OCI-LY3 (cell line): Measurements from ENCODE around the gene TMEM88.
A peak's percentile ranks its signal among the peaks of the same experiment; 100 is the strongest.

Experiments
- H2AFZ ChIP-seq: fragments of 200-600, 300-600 bp; shearing (Covaris generic); 2 replicates; pipeline ENCODE4 v1.6.0; 2014; ENCODE audit warnings: antibody characterized with exemption, low read depth, low read length
- H3K27ac ChIP-seq: fragments of 200-600, 300-600 bp; sonication (generic); 2 replicates; pipeline ENCODE4 v1.5.1; 2014; ENCODE audit warnings: mild to moderate bottlenecking, low read length, moderate library complexity, mixed read lengths
- H3K27me3 ChIP-seq: fragments of 200-600, 300-600 bp; sonication (generic); 2 replicates; pipeline ENCODE4 v1.6.1; 2014; ENCODE audit warnings: low read depth, low read length, mixed read lengths
- H3K36me3 ChIP-seq: fragments of 200-600, 300-600 bp; sonication (generic); replicated peaks from 2 replicates; pipeline ENCODE3; 2014; ENCODE audit warnings: low read depth, low read length, mixed read lengths
- H3K4me1 ChIP-seq: fragments of 300-600, 200-600 bp; sonication (generic); 2 replicates; pipeline ENCODE4 v1.6.1; 2014; ENCODE audit warnings: low read length, mixed read lengths
- H3K4me2 ChIP-seq: fragments of 200-600, 300-600 bp; sonication (generic); 2 replicates; pipeline ENCODE4 v1.6.1; 2014; ENCODE audit warnings: low read length, mixed read lengths
- H3K4me3 ChIP-seq: fragments of 300-600, 200-600 bp; sonication (generic); 2 replicates; pipeline ENCODE4 v1.5.1; 2014; ENCODE audit warnings: antibody characterized with exemption, mild to moderate bottlenecking, low read length, moderate library complexity
- H3K79me2 ChIP-seq: fragments of 300-600, 200-600 bp; shearing (Covaris generic); 2 replicates; pipeline ENCODE4 v1.6.1; 2014; ENCODE audit warnings: mild to moderate bottlenecking, low read length, mixed read lengths
- H3K9ac ChIP-seq: fragments of 300-600, 200-600 bp; shearing (Covaris generic); 2 replicates; pipeline ENCODE4 v1.6.0; 2014; ENCODE audit warnings: mild to moderate bottlenecking, low read length, moderate library complexity
- H3K9me3 ChIP-seq: fragments of 200-600, 300-600 bp; shearing (Covaris generic); 2 replicates; pipeline ENCODE4 v1.6.1; 2014; ENCODE audit warnings: low read length, mixed read lengths; ENCODE audit not compliant: insufficient read depth
- H4K20me1 ChIP-seq: fragments of 200-600, 300-600 bp; sonication (generic); 2 replicates; pipeline ENCODE4 v1.6.1; 2016; ENCODE audit warnings: low read length, mixed read lengths; ENCODE audit not compliant: insufficient read depth
- EZH2phosphoT487 ChIP-seq: fragments of 200-600 bp; shearing (Covaris generic); IDR thresholded peaks from 2 replicates; pipeline ENCODE4 v1.6.1; 2018; ENCODE audit warnings: antibody characterized with exemption, mixed run types, low read depth
- TF ChIP-seq, protein P1 (sequence below): fragments of 200-600, 300-600 bp; sonication (generic); IDR thresholded peaks from 2 replicates; pipeline ENCODE4 v1.5.1; 2014; ENCODE audit warnings: antibody characterized with exemption, low read length, low read depth

TMEM88 gene

DNA sequence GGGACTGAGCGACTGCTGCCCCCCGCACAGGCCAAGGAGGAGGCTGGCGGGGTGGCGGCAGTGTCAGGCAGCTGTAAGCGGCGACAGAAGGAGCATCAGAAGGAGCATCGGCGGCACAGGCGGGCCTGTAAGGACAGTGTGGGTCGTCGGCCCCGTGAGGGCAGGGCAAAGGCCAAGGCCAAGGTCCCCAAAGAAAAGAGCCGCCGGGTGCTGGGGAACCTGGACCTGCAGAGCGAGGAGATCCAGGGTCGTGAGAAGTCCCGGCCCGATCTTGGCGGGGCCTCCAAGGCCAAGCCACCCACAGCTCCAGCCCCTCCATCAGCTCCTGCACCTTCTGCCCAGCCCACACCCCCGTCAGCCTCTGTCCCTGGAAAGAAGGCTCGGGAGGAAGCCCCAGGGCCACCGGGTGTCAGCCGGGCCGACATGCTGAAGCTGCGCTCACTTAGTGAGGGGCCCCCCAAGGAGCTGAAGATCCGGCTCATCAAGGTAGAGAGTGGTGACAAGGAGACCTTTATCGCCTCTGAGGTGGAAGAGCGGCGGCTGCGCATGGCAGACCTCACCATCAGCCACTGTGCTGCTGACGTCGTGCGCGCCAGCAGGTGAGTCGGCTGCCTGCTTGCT lies 5.6 kb upstream of the TMEM88 start:
- H3K27ac ChIP-seq = no peak overlapping the region
- no peak overlapping the region for H3K4me3 ChIP-seq
- H3K9me3 ChIP-seq = no peaks in the 10 kb centered on the region
- peaks cover 31% of the 10 kb centered on the region for H3K4me1 ChIP-seq
- H3K9ac ChIP-seq = no peak overlapping the region
- no peaks in the 10 kb centered on the region for H3K27me3 ChIP-seq
- H4K20me1 ChIP-seq = peaks cover 37% of the 10 kb centered on the region
- TF ChIP-seq EZH2phosphoT487 = no peak
- TF ChIP-seq, protein P1, sequence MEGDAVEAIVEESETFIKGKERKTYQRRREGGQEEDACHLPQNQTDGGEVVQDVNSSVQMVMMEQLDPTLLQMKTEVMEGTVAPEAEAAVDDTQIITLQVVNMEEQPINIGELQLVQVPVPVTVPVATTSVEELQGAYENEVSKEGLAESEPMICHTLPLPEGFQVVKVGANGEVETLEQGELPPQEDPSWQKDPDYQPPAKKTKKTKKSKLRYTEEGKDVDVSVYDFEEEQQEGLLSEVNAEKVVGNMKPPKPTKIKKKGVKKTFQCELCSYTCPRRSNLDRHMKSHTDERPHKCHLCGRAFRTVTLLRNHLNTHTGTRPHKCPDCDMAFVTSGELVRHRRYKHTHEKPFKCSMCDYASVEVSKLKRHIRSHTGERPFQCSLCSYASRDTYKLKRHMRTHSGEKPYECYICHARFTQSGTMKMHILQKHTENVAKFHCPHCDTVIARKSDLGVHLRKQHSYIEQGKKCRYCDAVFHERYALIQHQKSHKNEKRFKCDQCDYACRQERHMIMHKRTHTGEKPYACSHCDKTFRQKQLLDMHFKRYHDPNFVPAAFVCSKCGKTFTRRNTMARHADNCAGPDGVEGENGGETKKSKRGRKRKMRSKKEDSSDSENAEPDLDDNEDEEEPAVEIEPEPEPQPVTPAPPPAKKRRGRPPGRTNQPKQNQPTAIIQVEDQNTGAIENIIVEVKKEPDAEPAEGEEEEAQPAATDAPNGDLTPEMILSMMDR = no peak
- H3K36me3 ChIP-seq = peaks cover 38% of the 10 kb centered on the region
- peaks cover 29% of the 10 kb centered on the region for H3K79me2 ChIP-seq
- H2AFZ ChIP-seq = no peak overlapping the region
- H3K4me2 ChIP-seq = no peak overlapping the region

DNA sequence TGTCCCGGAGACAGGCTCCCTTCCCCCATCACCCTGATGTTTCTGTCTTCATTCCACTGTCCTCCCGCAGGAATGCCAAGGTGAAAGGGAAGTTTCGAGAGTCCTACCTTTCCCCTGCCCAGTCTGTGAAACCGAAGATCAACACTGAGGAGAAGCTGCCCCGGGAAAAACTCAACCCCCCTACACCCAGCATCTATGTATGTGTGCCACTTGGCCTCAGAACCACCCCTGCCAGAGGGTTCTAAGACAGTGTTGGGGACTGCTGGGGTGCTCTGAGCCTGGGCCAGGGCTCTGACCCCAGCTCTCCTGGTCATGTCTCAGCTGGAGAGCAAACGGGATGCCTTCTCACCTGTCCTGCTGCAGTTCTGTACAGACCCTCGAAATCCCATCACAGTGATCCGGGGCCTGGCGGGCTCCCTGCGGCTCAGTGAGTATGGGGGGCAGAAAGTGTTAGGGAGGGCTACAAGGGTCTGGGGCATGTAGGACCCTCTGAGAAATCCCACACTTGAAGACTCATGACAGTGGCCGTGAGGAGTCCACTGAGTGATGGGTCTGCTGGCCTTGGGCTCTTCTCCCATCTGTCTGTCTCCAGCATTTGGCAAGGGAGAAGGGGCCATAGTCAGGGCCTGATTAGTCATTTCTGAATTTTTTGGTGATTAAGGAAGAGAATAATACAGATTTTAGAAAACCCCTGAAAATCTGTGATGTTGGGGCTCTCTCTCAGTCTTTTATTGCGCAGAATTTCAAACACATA lies 4.9 kb upstream of the TMEM88 start:
- H4K20me1 ChIP-seq = peaks cover 33% of the 10 kb centered on the region

DNA sequence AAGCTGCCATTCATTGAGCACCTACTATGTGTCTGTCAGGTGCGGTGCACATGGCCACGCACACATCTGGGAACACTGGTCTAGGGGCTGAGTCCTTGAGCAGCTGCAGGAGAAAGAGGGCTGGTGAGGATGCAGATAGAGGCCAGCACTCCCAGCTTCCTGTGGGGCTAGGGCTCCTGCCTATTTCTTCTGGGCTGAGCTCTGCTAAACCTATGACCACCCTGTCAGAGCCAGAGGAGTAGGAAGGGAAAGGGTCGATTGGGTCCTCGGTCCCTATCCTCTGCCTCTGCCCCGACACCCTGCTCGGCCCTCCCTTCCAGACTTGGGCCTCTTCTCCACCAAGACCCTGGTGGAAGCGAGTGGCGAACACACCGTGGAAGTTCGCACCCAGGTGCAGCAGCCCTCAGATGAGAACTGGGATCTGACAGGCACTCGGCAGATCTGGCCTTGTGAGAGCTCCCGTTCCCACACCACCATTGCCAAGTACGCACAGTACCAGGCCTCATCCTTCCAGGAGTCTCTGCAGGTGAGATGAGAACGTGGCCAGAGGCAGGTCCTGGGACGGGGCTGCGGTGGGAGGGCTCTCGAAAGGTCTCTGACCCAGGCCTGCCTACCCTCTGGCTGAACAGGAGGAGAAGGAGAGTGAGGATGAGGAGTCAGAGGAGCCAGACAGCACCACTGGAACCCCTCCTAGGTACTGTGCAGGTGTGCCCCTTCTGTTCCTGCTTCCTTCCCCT lies 4.0 kb upstream of the TMEM88 start:
- Histone ChIP-seq H3K4me1 (peaks cover 31% of the 10 kb centered on the region), H4K20me1 (peaks cover 24% of the 10 kb centered on the region), H3K9ac (no peak overlapping the region), H3K36me3 (peaks cover 33% of the 10 kb centered on the region), H2AFZ (no peak overlapping the region), H3K4me2 (peak overlapping the region; percentile 77), H3K9me3 (no peaks in the 10 kb centered on the region), H3K27ac (peak overlapping the region; percentile 11; the same call in 1 of the 2 replicates), H3K79me2 (peaks cover 18% of the 10 kb centered on the region), H3K4me3 (peak overlapping the region; percentile 57), H3K27me3 (no peaks in the 10 kb centered on the region)
- TF ChIP-seq, protein P1 = no peak
- TF ChIP-seq EZH2phosphoT487 = no peak

More for the DNA sequence above, 4.9 kb upstream of the TMEM88 start:
- Histone ChIP-seq H3K4me3 (no peak overlapping the region), H3K27ac (0 out of 2 replicates have a peak overlapping the region, but pooled peaks have one; percentile 11), H3K36me3 (peaks cover 38% of the 10 kb centered on the region), H2AFZ (no peak overlapping the region), H3K4me2 (no peak overlapping the region), H3K79me2 (peaks cover 22% of the 10 kb centered on the region), H3K9ac (no peak overlapping the region), H3K27me3 (no peaks in the 10 kb centered on the region), H3K9me3 (no peaks in the 10 kb centered on the region), H3K4me1 (peaks cover 31% of the 10 kb centered on the region)
- TF ChIP-seq, protein P1 = no peak
- TF ChIP-seq EZH2phosphoT487 = no peak
